ENCODE results near the gene NUDT4. TPM values are rescaled to one million over a fixed set of nuclear protein-coding genes. Genes with fewer than 3 reads are reported as not detected.

NUDT4 gene
- total RNA-seq, 1 donor from 2014 or later, result 60.2 TPM

GRCh38 chr12:93427779-93428564 is 50.2 kb downstream of the NUDT4 start:
- H3K4me1 Mint-ChIP-seq (ENCODE audit: low read depth, unreplicated experiment), result peaks cover 64% of the 10 kb centered on the region
- DNase-seq (ENCODE audit: low read depth), result peak; percentile 52
- Histone ChIP-seq H3K9me3 (ENCODE audit: insufficient read depth, low read depth, low read length) (no peaks in the 10 kb centered on the region), H3K4me2 (ENCODE audit: low read length) (no peak overlapping the region), H2AFZ (ENCODE audit: low read depth, low read length) (no peak overlapping the region), H3K27ac (ENCODE audit: low read depth, low read length) (no peak overlapping the region), H4K20me1 (ENCODE audit: insufficient read depth, low read length) (peaks cover 94% of the 10 kb centered on the region), H3K36me3 (ENCODE audit: insufficient read depth, low read length) (no peaks in the 10 kb centered on the region), H3K27me3 (ENCODE audit: insufficient read depth, low read length) (no peaks in the 10 kb centered on the region), H3K4me1 (ENCODE audit: insufficient read depth, low read length) (no peaks in the 10 kb centered on the region), H3K79me2 (ENCODE audit: insufficient read depth, low read length) (peaks cover 99% of the 10 kb centered on the region), H3K9ac (ENCODE audit: low read length) (no peak overlapping the region), H3K4me3 (ENCODE audit: insufficient read depth, low read depth, low read length) (no peak overlapping the region)
- TF ChIP-seq CTCF (IDR thresholded peaks at IDR 0.05; ENCODE audit: insufficient read depth, low read depth, low read length) (no peak), EZH2 (IDR thresholded peaks at IDR 0.05; ENCODE audit: insufficient read depth, low read length) (no peak)
- H3K9me3 Mint-ChIP-seq (ENCODE audit: unreplicated experiment), result no peaks in the 10 kb centered on the region
- H3K4me3 Mint-ChIP-seq (ENCODE audit: unreplicated experiment), result no peak overlapping the region
- no peak for FAIRE-seq
- no peaks in the 10 kb centered on the region for H3K36me3 Mint-ChIP-seq (ENCODE audit: low read depth, unreplicated experiment)
- no peaks in the 10 kb centered on the region for H3K27me3 Mint-ChIP-seq (ENCODE audit: low read depth, unreplicated experiment)
- no peak overlapping the region for H3K27ac Mint-ChIP-seq (ENCODE audit: unreplicated experiment)

GRCh38 chr12:93429448-93429847 is 51.7 kb downstream of the NUDT4 start:
- Mint-ChIP-seq H3K9me3 (ENCODE audit: unreplicated experiment) (no peaks in the 10 kb centered on the region), H3K4me3 (ENCODE audit: unreplicated experiment) (no peak overlapping the region), H3K27me3 (ENCODE audit: low read depth, unreplicated experiment) (no peaks in the 10 kb centered on the region), H3K27ac (ENCODE audit: unreplicated experiment) (no peak overlapping the region), H3K36me3 (ENCODE audit: low read depth, unreplicated experiment) (no peaks in the 10 kb centered on the region), H3K4me1 (ENCODE audit: low read depth, unreplicated experiment) (peaks cover 51% of the 10 kb centered on the region)
- H3K4me1 ChIP-seq (ENCODE audit: insufficient read depth, low read length), result no peaks in the 10 kb centered on the region
- no peak overlapping the region for H2AFZ ChIP-seq (ENCODE audit: low read depth, low read length)
- H4K20me1 ChIP-seq (ENCODE audit: insufficient read depth, low read length), result peaks cover 90% of the 10 kb centered on the region
- H3K9ac ChIP-seq (ENCODE audit: low read length), result no peak overlapping the region
- H3K9me3 ChIP-seq (ENCODE audit: insufficient read depth, low read depth, low read length), result no peaks in the 10 kb centered on the region
- FAIRE-seq (no peak), DNase-seq (ENCODE audit: low read depth) (no peak)
- TF ChIP-seq EZH2 (IDR thresholded peaks at IDR 0.05; ENCODE audit: insufficient read depth, low read length), result no peak
- TF ChIP-seq CTCF (IDR thresholded peaks at IDR 0.05; ENCODE audit: insufficient read depth, low read depth, low read length), result no peak
- no peaks in the 10 kb centered on the region for H3K36me3 ChIP-seq (ENCODE audit: insufficient read depth, low read length)
- peaks cover 99% of the 10 kb centered on the region for H3K79me2 ChIP-seq (ENCODE audit: insufficient read depth, low read length)
- H3K4me2 ChIP-seq (ENCODE audit: low read length), result no peak overlapping the region
- no peaks in the 10 kb centered on the region for H3K27me3 ChIP-seq (ENCODE audit: insufficient read depth, low read length)
- H3K27ac ChIP-seq (ENCODE audit: low read depth, low read length), result no peak overlapping the region
- H3K4me3 ChIP-seq (ENCODE audit: insufficient read depth, low read depth, low read length), result no peak overlapping the region

GRCh38 chr12:93429852-93430251 is 52.1 kb downstream of the NUDT4 start:
- Histone ChIP-seq H3K4me3 (ENCODE audit: insufficient read depth, low read depth, low read length) (no peak overlapping the region), H3K4me2 (ENCODE audit: low read length) (no peak overlapping the region), H3K36me3 (ENCODE audit: insufficient read depth, low read length) (no peaks in the 10 kb centered on the region), H3K27me3 (ENCODE audit: insufficient read depth, low read length) (no peaks in the 10 kb centered on the region), H2AFZ (ENCODE audit: low read depth, low read length) (no peak overlapping the region), H3K9ac (ENCODE audit: low read length) (no peak overlapping the region), H3K9me3 (ENCODE audit: insufficient read depth, low read depth, low read length) (no peaks in the 10 kb centered on the region), H3K79me2 (ENCODE audit: insufficient read depth, low read length) (peaks cover 99% of the 10 kb centered on the region), H4K20me1 (ENCODE audit: insufficient read depth, low read length) (peaks cover 89% of the 10 kb centered on the region), H3K4me1 (ENCODE audit: insufficient read depth, low read length) (no peaks in the 10 kb centered on the region), H3K27ac (ENCODE audit: low read depth, low read length) (no peak overlapping the region)
- Mint-ChIP-seq H3K4me3 (ENCODE audit: unreplicated experiment) (no peak overlapping the region), H3K4me1 (ENCODE audit: low read depth, unreplicated experiment) (peaks cover 46% of the 10 kb centered on the region), H3K36me3 (ENCODE audit: low read depth, unreplicated experiment) (no peaks in the 10 kb centered on the region), H3K27ac (ENCODE audit: unreplicated experiment) (peak overlapping the region; percentile 26), H3K9me3 (ENCODE audit: unreplicated experiment) (no peaks in the 10 kb centered on the region), H3K27me3 (ENCODE audit: low read depth, unreplicated experiment) (no peaks in the 10 kb centered on the region)
- DNase-seq (ENCODE audit: low read depth) (no peak), FAIRE-seq (no peak)
- TF ChIP-seq CTCF (IDR thresholded peaks at IDR 0.05; ENCODE audit: insufficient read depth, low read depth, low read length), result no peak

All from astrocyte (in vitro differentiated cells and primary cell).